Gastroesophageal sphincter (tissue), 4 donors: ENCODE measurements around the gene ANKZF1. TPM values are rescaled to one million over a fixed set of nuclear protein-coding genes. Genes with fewer than 3 reads are reported as not detected.

Experiments
- ATAC-seq: fragments of 150-250 bp; one replicate; pipeline ENCODE4 v1.9.1; 2016; ENCODE audit warnings: mild to moderate bottlenecking, moderate library complexity
- H3K27ac ChIP-seq, 4 donors: fragments of 200-600 bp; sonication (generic) in 3 of 4; 1 replicate in 3 of 4; 2 replicates in 1 of 4; pipeline ENCODE4 v1.5.1; 2016 to 2019
- H3K27me3 ChIP-seq: fragments of 200-600 bp; sonication (generic); one replicate; pipeline ENCODE4 v1.5.1; 2019
- H3K36me3 ChIP-seq, 2 donors: fragments of 200-600 bp; sonication (generic); one replicate each; pipeline ENCODE4 v1.5.1; 2019; ENCODE audit warnings: control low read depth in 1 of 2
- H3K4me1 ChIP-seq, 3 donors: fragments of 200-600 bp; sonication (generic); 1 replicate in 2 of 3; 2 replicates in 1 of 3; pipeline ENCODE4 v1.5.1; 2016 to 2019; ENCODE audit warnings: control low read depth in 2 of 3
- H3K4me3 ChIP-seq, 2 donors: fragments of 200-600 bp; sonication (generic); one replicate each; pipeline ENCODE4 v1.5.1; 2019; ENCODE audit warnings: mild to moderate bottlenecking in 1 of 2, moderate library complexity in 1 of 2
- H3K9me3 ChIP-seq, 3 donors: fragments of 200-600 bp; sonication (generic); one replicate each; pipeline ENCODE4 v1.5.1; 2017 to 2019; ENCODE audit warnings: control low read depth in 2 of 3
- EP300 ChIP-seq: sonication (generic); formaldehyde crosslinking; IDR thresholded peaks from one replicate; pipeline ENCODE4 v1.6.1; 2017; ENCODE audit warnings: antibody characterized with exemption, mild to moderate bottlenecking
- POLR2A ChIP-seq, 2 donors: fragments of 450-650 bp; IDR thresholded peaks; one replicate each; pipeline ENCODE4 v1.6.1; 2017; ENCODE audit warnings: antibody characterized with exemption in 2 of 2, mild to moderate bottlenecking in 2 of 2, moderate library complexity in 1 of 2
- POLR2AphosphoS5 ChIP-seq: sonication (generic); formaldehyde crosslinking; IDR thresholded peaks from one replicate; pipeline ENCODE4 v1.6.1; 2017; ENCODE audit warnings: antibody characterized with exemption
- WGBS, 2 donors: methylation state at CpG; one replicate each; pipeline ENCODE4 v1.1.5; 2018; ENCODE audit warnings: low coverage in 1 of 2; 5-methylcytosine and 5-hydroxymethylcytosine counted together
- total RNA-seq, 4 donors: library from RNA; depleted of rRNA; stranded (reverse); fragments of >200 nt; gene quantifications; one replicate each; pipeline ENCODE4 v1.1.0, GENCODE V29; 2016
- TF ChIP-seq, protein P1 (sequence below), 4 experiments: fragments of 200-600 bp in 2 of 4; fragments of 450-650 bp in 2 of 4; sonication (generic) in 1 of 4; IDR thresholded peaks; one replicate each; pipeline ENCODE4 v1.5.1; 2017 to 2019; ENCODE audit warnings: antibody characterized with exemption in 4 of 4, mild to moderate bottlenecking in 2 of 4, moderate library complexity in 2 of 4

The ANKZF1 gene
- total RNA-seq, 4 donors from 2014 or later = 24.3 to 48.4 (median 25.1) TPM

DNA sequence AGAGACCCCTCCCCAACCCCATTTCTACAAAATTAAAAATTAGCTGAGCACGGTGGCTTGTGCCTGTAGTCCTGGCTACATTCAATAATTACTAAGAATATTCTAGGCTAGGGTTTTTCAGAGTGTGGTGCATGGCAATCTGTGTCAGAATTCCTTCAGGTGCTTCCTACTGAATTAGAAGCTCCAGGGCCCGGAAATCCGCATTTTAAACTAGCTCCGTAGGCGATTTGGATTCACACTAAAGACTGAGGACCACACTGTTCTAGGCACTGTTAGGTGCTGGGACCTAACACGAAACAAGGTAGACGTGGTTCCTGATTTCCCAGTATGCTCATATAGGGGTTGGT, 23.7 kb upstream of the ANKZF1 start:
- TF ChIP-seq, protein P1, sequence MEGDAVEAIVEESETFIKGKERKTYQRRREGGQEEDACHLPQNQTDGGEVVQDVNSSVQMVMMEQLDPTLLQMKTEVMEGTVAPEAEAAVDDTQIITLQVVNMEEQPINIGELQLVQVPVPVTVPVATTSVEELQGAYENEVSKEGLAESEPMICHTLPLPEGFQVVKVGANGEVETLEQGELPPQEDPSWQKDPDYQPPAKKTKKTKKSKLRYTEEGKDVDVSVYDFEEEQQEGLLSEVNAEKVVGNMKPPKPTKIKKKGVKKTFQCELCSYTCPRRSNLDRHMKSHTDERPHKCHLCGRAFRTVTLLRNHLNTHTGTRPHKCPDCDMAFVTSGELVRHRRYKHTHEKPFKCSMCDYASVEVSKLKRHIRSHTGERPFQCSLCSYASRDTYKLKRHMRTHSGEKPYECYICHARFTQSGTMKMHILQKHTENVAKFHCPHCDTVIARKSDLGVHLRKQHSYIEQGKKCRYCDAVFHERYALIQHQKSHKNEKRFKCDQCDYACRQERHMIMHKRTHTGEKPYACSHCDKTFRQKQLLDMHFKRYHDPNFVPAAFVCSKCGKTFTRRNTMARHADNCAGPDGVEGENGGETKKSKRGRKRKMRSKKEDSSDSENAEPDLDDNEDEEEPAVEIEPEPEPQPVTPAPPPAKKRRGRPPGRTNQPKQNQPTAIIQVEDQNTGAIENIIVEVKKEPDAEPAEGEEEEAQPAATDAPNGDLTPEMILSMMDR (IDR thresholded peaks at IDR 0.05) = no peak
- TF ChIP-seq POLR2A (IDR thresholded peaks at IDR 0.05) (no peak), POLR2AphosphoS5 (no peak), EP300 (no peak)
- H3K4me3 ChIP-seq = peak overlapping the region; percentile 59 to 68
- no peaks in the 10 kb centered on the region for H3K9me3 ChIP-seq
- H3K4me1 ChIP-seq = peaks cover 0 to 29% (median 9%) of the 10 kb centered on the region in 3 donors
- 10 to 12% methylated on average over 4 to 7 of the region's 7 CpGs for WGBS, 2 donors
- H3K27me3 ChIP-seq = no peaks in the 10 kb centered on the region
- peaks cover 0 to 27% of the 10 kb centered on the region in 2 donors for H3K36me3 ChIP-seq
- peak overlapping the region; percentile 73 to 99 (median 93) for H3K27ac ChIP-seq
- ATAC-seq = no peak

DNA sequence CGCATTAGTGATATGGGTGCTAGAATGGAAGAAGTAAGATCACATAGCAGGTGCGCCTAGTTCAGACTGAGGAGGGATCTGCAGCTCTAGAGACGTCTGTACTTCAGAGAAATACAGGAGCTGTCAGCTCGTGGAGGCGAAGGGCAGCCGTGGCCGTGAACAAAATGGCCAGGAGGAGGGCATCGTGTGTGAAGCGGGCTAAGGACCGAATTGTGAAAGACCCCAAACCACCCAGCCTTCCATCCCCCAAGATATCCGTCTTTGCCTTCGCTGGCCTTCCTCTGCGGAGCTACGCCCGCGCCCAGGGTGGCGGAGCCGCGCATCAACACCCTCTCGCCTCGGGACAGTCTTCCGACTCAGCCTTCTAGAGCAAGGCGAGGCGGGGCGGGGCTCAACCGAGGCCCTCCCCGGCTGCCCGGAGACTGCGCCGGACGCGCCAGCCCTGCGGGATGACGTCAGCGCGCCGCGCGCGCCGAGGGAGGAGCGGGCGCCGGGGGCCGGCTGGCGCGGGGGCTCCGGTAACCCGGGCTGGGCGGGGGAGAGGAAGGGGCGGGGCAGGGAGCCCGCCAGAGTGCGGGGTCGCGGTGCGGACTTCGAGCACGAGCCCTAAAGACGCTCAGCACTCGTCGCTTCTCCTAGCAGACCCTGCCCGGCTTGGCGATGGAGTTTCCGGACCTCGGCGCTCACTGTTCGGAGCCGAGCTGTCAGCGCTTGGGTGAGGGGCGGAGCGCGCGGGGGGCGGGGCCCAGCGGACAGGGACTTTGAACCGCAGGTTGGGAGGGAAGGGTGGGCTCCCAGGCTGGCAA, 23.1 kb upstream of the ANKZF1 start, which contains the start of gene ZFAND2B:
TSS of gene ZFAND2B (plus strand) at position 455 of the 806 bp plus-strand sequence. CDS start at position 661, 206 bp downstream.
- peaks cover 0 to 33% of the 10 kb centered on the region in 2 donors for H3K36me3 ChIP-seq
- peak; percentile 98 for ATAC-seq

DNA sequence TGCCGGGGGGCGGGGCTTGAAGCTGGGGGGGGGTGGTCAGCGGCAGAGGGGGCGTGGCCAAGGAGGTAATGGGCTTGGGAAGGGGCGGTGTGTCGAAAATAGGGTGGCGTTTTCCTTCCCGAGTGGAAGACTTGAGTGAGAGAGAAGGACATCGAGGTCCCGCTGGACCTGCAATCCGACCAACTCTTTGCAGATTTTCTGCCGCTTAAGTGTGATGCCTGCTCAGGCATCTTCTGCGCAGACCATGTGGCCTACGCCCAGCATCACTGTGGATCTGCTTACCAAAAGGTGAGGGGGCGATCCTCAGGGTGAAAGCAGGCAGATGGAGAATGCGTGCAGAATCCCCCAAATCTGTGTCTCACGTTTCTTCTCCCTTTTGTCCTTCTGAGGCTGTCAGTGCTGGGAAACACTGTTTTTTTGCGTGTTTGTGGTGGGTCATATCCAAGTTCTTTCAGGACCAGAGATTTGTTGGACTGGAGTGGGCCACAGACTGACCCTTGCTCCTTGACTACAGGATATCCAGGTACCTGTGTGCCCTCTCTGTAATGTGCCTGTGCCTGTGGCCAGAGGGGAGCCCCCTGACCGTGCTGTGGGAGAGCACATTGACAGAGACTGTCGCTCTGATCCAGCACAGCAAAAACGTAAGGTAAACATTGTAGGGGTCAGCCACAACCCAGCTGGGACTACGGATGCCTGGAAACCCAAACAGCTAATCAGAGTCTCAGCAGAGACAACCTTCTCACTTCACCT, 22.3 kb upstream of the ANKZF1 start:
- no peaks in the 10 kb centered on the region for H3K27me3 ChIP-seq
- 0% methylated on average over 7 to 12 of the region's 22 CpGs for WGBS, 2 donors
- peaks cover 0 to 39% of the 10 kb centered on the region in 2 donors for H3K36me3 ChIP-seq
- TF ChIP-seq EP300 (no peak), POLR2AphosphoS5 (no peak), POLR2A (IDR thresholded peaks at IDR 0.05) (no peak)
- TF ChIP-seq, protein P1 (IDR thresholded peaks at IDR 0.05) = no peak
- H3K27ac ChIP-seq = peak overlapping the region; percentile 73 to 99 (median 93)
- H3K4me1 ChIP-seq = peaks cover 0 to 29% (median 9%) of the 10 kb centered on the region in 3 donors
- no peak for ATAC-seq
- peak overlapping the region; percentile 59 to 68 for H3K4me3 ChIP-seq
- H3K9me3 ChIP-seq = no peaks in the 10 kb centered on the region

More for the DNA sequence above, 23.1 kb upstream of the ANKZF1 start, which contains the start of gene ZFAND2B:
- TF ChIP-seq EP300 (no peak), POLR2A (IDR thresholded peaks at IDR 0.05) (peak; percentile 90 to 94), POLR2AphosphoS5 (peak; percentile 96)
- TF ChIP-seq, protein P1 (IDR thresholded peaks at IDR 0.05) = peak in 3 of 4 experiments; percentile 13 to 48 (median 44)
- peaks cover 0 to 29% (median 9%) of the 10 kb centered on the region in 3 donors for H3K4me1 ChIP-seq
- peak within 1 kb of the TSS; percentile 59 to 68 for H3K4me3 ChIP-seq
- WGBS, 2 donors = 0% methylated on average over 2 to 7 of the region's 76 CpGs
- H3K27me3 ChIP-seq = no peaks in the 10 kb centered on the region
- H3K27ac ChIP-seq = peak within 1 kb of the TSS; percentile 73 to 99 (median 93)
- no peaks in the 10 kb centered on the region for H3K9me3 ChIP-seq

DNA sequence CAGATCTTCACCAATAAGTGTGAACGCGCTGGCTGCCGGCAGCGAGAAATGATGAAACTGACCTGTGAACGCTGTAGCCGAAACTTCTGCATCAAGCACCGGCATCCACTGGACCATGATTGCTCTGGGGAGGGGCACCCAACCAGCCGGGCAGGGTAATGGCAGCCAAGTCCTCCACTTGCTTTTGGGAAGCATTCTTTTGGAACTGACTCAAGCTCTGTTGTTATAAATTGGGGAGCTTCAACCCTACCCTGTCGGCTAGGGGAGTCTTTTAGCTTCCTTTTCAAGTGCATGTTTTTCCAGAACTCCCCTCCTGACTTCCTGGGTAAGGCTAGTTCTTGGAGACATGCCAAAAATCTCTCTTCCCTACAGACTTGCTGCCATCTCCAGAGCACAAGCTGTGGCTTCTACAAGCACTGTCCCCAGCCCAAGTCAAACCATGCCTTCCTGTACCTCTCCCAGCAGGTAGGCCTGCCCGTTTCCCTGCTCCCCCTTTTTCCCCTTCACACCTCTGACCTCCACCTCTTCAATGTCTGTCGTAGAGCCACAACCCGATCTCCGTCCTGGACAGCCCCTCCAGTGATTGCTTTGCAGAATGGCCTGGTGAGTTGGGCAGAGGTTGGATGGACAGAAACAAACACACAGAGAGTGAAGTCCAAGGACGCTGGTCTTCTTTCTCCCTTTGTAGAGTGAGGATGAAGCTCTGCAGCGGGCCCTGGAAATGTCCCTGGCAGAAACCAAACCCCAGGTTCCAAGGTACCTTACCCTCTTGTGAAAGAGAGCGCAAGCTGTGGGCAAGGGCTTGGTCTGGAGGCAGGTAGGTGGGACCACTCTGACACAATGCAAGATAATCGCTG, 21.5 kb upstream of the ANKZF1 start:
- Histone ChIP-seq H3K27ac (peak overlapping the region; percentile 73 to 99 (median 93)), H3K9me3 (no peaks in the 10 kb centered on the region), H3K4me1 (peaks cover 0 to 29% (median 9%) of the 10 kb centered on the region in 3 donors), H3K27me3 (no peaks in the 10 kb centered on the region), H3K36me3 (peaks cover 0 to 47% of the 10 kb centered on the region in 2 donors), H3K4me3 (peak overlapping the region in 1 of 2 donors; percentile 59)
- TF ChIP-seq EP300 = no peak
- peak; percentile 38 for TF ChIP-seq POLR2AphosphoS5
- WGBS, 2 donors = 45 to 64% methylated on average over 8 to 11 of the region's 17 CpGs
- ATAC-seq = no peak
